K562 (cell line): ENCODE results near the gene STK16. TPM values are rescaled to one million over a fixed set of nuclear protein-coding genes. Genes with fewer than 3 reads are reported as not detected.
A peak's percentile ranks its signal among the peaks of the same experiment; 100 is the strongest.

Experiments used
- ATAC-seq: fragments of 200-7000 bp; cut with Tn5 transposase; 3 replicates; pipeline ENCODE4 v1.9.1; 2020; ENCODE audit warnings: moderate library complexity
- BruUV-seq: library from RNA; stranded (reverse); fragments of 400-500 nt; replicated peaks from 2 replicates; lab custom pipeline; 2021; lab: Mats Ljungman, UMichigan
- CTCF ChIA-PET: fragments of 300-600 bp; formaldehyde crosslinking; extraction: SDS; loops from one replicate; lab custom pipeline; 2021; ENCODE audit warnings: low intra/inter-chr PET ratio; lab: Yijun Ruan, JAX
- POLR2A ChIA-PET: fragments of 300-600, 350-650 bp; sonication (Branson Sonifier 250); formaldehyde crosslinking; extraction: SDS; loops from one replicate; lab custom pipeline; 2021; ENCODE audit warnings: antibody characterized with exemption, inconsistent platforms; lab: Yijun Ruan, JAX
- DNase-seq, 4 experiments: peaks; one replicate each; pipeline versions ENCODE4 v3.0.0 to v3.0.0-alpha.2; 2011 to 2018; ENCODE audit warnings: low spot score in 3 of 4, mixed read lengths in 3 of 4; ENCODE audit errors: extremely low read depth in 1 of 4
- FAIRE-seq: peaks from 2 replicates; lab custom pipeline; 2011; peaks lifted over from hg19 to GRCh38; lab: Jason Lieb, UNC
- H2AFZ ChIP-seq: 2 replicates; pipeline ENCODE4 v1.6.0; 2011; ENCODE audit warnings: low read depth, low read length, control low read depth, inconsistent platforms
- H3K27ac ChIP-seq: fragments of 200-600 bp; 3 replicates; pipeline ENCODE4 v1.8.0; 2011; ENCODE audit warnings: low read depth, mild to moderate bottlenecking, control low read depth, inconsistent platforms, low read length, moderate library complexity, mixed read lengths; ENCODE audit errors: extremely low read depth
- H3K27me3 ChIP-seq, 2 experiments: fragments of 300-600 bp in 1 of 2; 2 replicates in 1 of 2; 3 replicates in 1 of 2; pipeline versions ENCODE4 v1.6.0 to v1.8.0; 2011; ENCODE audit warnings: inconsistent platforms in 2 of 2, low read length in 2 of 2, mild to moderate bottlenecking in 1 of 2, mixed read lengths in 1 of 2, moderate library complexity in 1 of 2; ENCODE audit not compliant: control insufficient read depth in 2 of 2, insufficient read depth in 2 of 2
- H3K36me3 ChIP-seq: fragments of 300-600 bp; 3 replicates; pipeline ENCODE4 v1.8.0; 2011; ENCODE audit warnings: mild to moderate bottlenecking, low read length, inconsistent platforms; ENCODE audit not compliant: control insufficient read depth, insufficient read depth
- H3K4me1 ChIP-seq, 2 experiments: fragments of 200-600 bp in 1 of 2; replicated peaks in 1 of 2; 2 replicates in 1 of 2; 3 replicates in 1 of 2; pipeline versions ENCODE4 v1.5.1 to v1.8.0; 2011; ENCODE audit warnings: inconsistent platforms in 2 of 2, low read length in 2 of 2, mild to moderate bottlenecking in 1 of 2, mixed read lengths in 1 of 2, moderate library complexity in 1 of 2; ENCODE audit not compliant: control insufficient read depth in 2 of 2, insufficient read depth in 2 of 2
- H3K4me2 ChIP-seq: 2 replicates; pipeline ENCODE4 v1.6.1; 2011; ENCODE audit warnings: low read length, control low read depth, inconsistent platforms, mixed read lengths; ENCODE audit not compliant: insufficient read depth
- H3K4me3 ChIP-seq: fragments of 200-600 bp; sonication (generic), shearing (Covaris generic); 2 replicates; pipeline ENCODE4 v1.5.1; 2016; ENCODE audit warnings: control low read depth, inconsistent platforms
- H3K79me2 ChIP-seq: fragments of 200-600 bp; 3 replicates; pipeline ENCODE4 v1.8.0; 2011; ENCODE audit warnings: low read length, inconsistent platforms; ENCODE audit not compliant: control insufficient read depth, insufficient read depth
- H3K9ac ChIP-seq, 2 experiments: 2 replicates each; pipeline versions ENCODE4 v1.6.0 to v1.6.1; 2011; ENCODE audit warnings: low read depth in 2 of 2, low read length in 2 of 2, control low read depth in 1 of 2, inconsistent platforms in 1 of 2, mild to moderate bottlenecking in 1 of 2, mixed read lengths in 1 of 2; ENCODE audit not compliant: insufficient read depth in 1 of 2
- H3K9me1 ChIP-seq: one replicate; pipeline ENCODE4 v1.6.0; 2011; ENCODE audit warnings: inconsistent platforms, mild to moderate bottlenecking, low read length, moderate library complexity; ENCODE audit not compliant: control insufficient read depth, insufficient read depth
- H3K9me3 ChIP-seq: replicated peaks from 2 replicates; pipeline ENCODE4 v1.5.1; 2011; ENCODE audit warnings: low read depth, low read length, inconsistent platforms; ENCODE audit not compliant: control insufficient read depth, insufficient read depth
- H4K20me1 ChIP-seq: replicated peaks from 2 replicates; pipeline ENCODE4 v1.6.1; 2011; ENCODE audit warnings: low read length, inconsistent platforms, mixed read lengths; ENCODE audit not compliant: control insufficient read depth, insufficient read depth
- CCAR2 ChIP-seq: fragments of 200-400 bp; formaldehyde crosslinking; IDR thresholded peaks from 2 replicates; pipeline ENCODE4 v1.6.1; 2017; ENCODE audit warnings: mild to moderate bottlenecking, low read depth, low read length
- FOXA1 ChIP-seq: fragments of 450-650 bp; IDR thresholded peaks from 2 replicates; pipeline ENCODE4 v1.6.1; 2016; ENCODE audit warnings: mild to moderate bottlenecking, borderline replicate concordance
- PHF8 ChIP-seq: fragments of 200-600 bp; sonication (generic); IDR thresholded peaks from 2 replicates; pipeline ENCODE4 v1.6.1; 2012; ENCODE audit warnings: mixed run types, mild to moderate bottlenecking, inconsistent platforms, low read length, moderate library complexity, borderline replicate concordance
- PTBP1 ChIP-seq: fragments of 200-400 bp; formaldehyde crosslinking; IDR thresholded peaks from 2 replicates; pipeline ENCODE4 v1.6.1; 2017; ENCODE audit warnings: low read depth, low read length
- RFX7 ChIP-seq: fragments of 250-450 bp; sonication (Bioruptor Pico); IDR thresholded peaks from 2 replicates; pipeline ENCODE4 v1.5.1; 2021; ENCODE audit warnings: mild to moderate bottlenecking
- SPI1 ChIP-seq: IDR thresholded peaks from 2 replicates; pipeline ENCODE4 v1.6.1; 2011; ENCODE audit warnings: low read depth, low read length, control low read depth, borderline replicate concordance
- SRSF7 ChIP-seq: fragments of 200-400 bp; formaldehyde crosslinking; optimal IDR thresholded peaks from 2 replicates; pipeline ENCODE3; 2017; ENCODE audit warnings: mild to moderate bottlenecking, low read depth, low read length
- TGIF2 ChIP-seq: sonication (generic); formaldehyde crosslinking; IDR thresholded peaks from 2 replicates; pipeline ENCODE4 v1.8.1; 2022; ENCODE audit warnings: mild to moderate bottlenecking, missing genetic modification reagents, moderate library complexity
- XRCC4 ChIP-seq: IDR thresholded peaks from one replicate; pipeline ENCODE4 v1.6.1; 2011; ENCODE audit not compliant: insufficient read depth, insufficient read length; ENCODE audit errors: extremely low read depth
- ZNF263 ChIP-seq: sonication (generic); formaldehyde crosslinking; IDR thresholded peaks from 2 replicates; pipeline ENCODE4 v1.8.0; 2022; ENCODE audit warnings: mild to moderate bottlenecking, missing genetic modification reagents, borderline replicate concordance
- ZNF830 ChIP-seq: fragments of 250-450 bp; sonication (Bioruptor Pico); IDR thresholded peaks from 2 replicates; pipeline ENCODE4 v1.5.0; 2021; ENCODE audit warnings: mild to moderate bottlenecking
- WGBS: fragments of 100-300 bp; shearing (Covaris generic); methylation state at CpG from one replicate; pipeline ENCODE4 v1.1.6; 2016; ENCODE audit warnings: low coverage, mixed read lengths; ENCODE audit not compliant: insufficient coverage; ENCODE audit errors: missing lambda C conversion rate; 5-methylcytosine and 5-hydroxymethylcytosine counted together
- in situ Hi-C: fragments of 300-500 bp; cut with MboI; formaldehyde crosslinking; loops from 4 replicates; pipeline ENCODE4 v1.15.0; 2018; ENCODE audit warnings: inconsistent platforms, mixed read lengths
- intact Hi-C: fragments of 100-400 bp; cut with micrococcal nuclease; formaldehyde crosslinking; loops from 2 replicates; pipeline ENCODE4 v1.14.2; 2022
- polyA plus RNA-seq, 8 experiments: library from polyadenylated mRNA; depleted of rRNA in 4 of 8; stranded (reverse) in 5 of 8; unstranded in 3 of 8; fragments of >200 nt; fragmentation: Nextera tagmentation in 2 of 8; fragmentation: Illumina TruSeq in 1 of 8; extraction: Ambion mirVana in 2 of 8; extraction: Trizol in 1 of 8; gene quantifications; 2 replicates each; pipeline versions ENCODE4 v1.2.1 to v1.2.3, GENCODE V29; 2011 to 2014; ENCODE audit warnings: inconsistent platforms in 1 of 8, missing spikeins in 1 of 8
- total RNA-seq, 7 experiments: library from RNA; depleted of rRNA in 6 of 7; stranded (reverse); fragments of >200 nt in 6 of 7; fragmentation: Illumina TruSeq in 2 of 7; extraction: Trizol in 2 of 7; gene quantifications; 2 replicates each; pipeline versions ENCODE4 v1.2.1 to v1.2.3, GENCODE V29; 2011 to 2021; ENCODE audit warnings: low replicate concordance in 1 of 7
- TF ChIP-seq, protein P1 (sequence below): sonication (generic); formaldehyde crosslinking; IDR thresholded peaks from 2 replicates; pipeline ENCODE4 v1.9.0; 2022; ENCODE audit warnings: mild to moderate bottlenecking, missing genetic modification reagents
- TF ChIP-seq, protein P2 (sequence below): fragments of 250-450 bp; sonication (Bioruptor Pico); IDR thresholded peaks from 2 replicates; pipeline ENCODE4 v1.5.0; 2021

The STK16 gene
- total and polyA plus RNA-seq, 9 of the 15 experiments (the other 6 are each of a cell fraction or from before 2014, with no cell fraction given): 5.4 to 36.2 (median 17.8) TPM

DNA sequence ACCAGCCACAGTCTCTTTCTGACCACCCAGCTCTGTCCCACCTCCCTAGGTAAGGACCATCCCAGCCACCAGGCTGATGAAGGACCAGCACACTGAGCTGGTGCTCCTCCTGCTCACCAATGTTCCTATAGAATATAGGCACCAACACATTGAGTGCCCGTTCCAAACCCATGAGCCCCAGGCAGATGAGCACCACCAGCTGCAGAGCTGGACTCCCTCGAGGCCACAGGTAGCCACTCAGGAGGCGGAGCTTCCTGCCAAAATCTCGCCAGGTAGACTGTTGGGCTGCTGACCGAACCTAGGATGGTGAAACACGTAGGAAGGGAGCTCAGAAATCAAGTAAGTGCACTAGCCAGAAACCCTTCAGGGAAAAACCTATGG, 28.8 kb upstream of the STK16 start:
- no peaks in the 10 kb centered on the region for H3K9me1 ChIP-seq
- FAIRE-seq (no peak), DNase-seq (no peak), ATAC-seq (no peak)
- POLR2A ChIA-PET: interaction anchor here (0.8 to 1.6 kb wide), 3 partner anchors 8 to 11 kb away, joined by 3 to 6 read pairs (median 4); no protein-coding TSS in a partner anchor
- H3K4me2 ChIP-seq: no peak overlapping the region
- in situ Hi-C loops (no loop called here), intact Hi-C loops (no loop called here)
- H3K36me3 ChIP-seq: peaks cover 70% of the 10 kb centered on the region
- 0 out of 2 replicates have a peak, but pooled peaks cover 2% of the 10 kb centered on the region for H4K20me1 ChIP-seq
- no peaks in the 10 kb centered on the region for H3K27me3 ChIP-seq
- no peak overlapping the region; the same call in 2 of the 3 replicates for H3K27ac ChIP-seq
- H3K9me3 ChIP-seq: no peaks in the 10 kb centered on the region
- CTCF ChIA-PET: no interaction called here
- TF ChIP-seq, protein P1, sequence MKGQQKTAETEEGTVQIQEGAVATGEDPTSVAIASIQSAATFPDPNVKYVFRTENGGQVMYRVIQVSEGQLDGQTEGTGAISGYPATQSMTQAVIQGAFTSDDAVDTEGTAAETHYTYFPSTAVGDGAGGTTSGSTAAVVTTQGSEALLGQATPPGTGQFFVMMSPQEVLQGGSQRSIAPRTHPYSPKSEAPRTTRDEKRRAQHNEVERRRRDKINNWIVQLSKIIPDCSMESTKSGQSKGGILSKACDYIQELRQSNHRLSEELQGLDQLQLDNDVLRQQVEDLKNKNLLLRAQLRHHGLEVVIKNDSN: no peak
- TF ChIP-seq PTBP1 (no peak), FOXA1 (no peak), SRSF7 (no peak), PHF8 (no peak), SPI1 (no peak), TGIF2 (CRISPR knock-in tag) (no peak), CCAR2 (no peak), ZNF830 (CRISPR knock-in tag) (no peak), XRCC4 (no peak), RFX7 (no peak), ZNF263 (CRISPR knock-in tag) (no peak)
- TF ChIP-seq, protein P2, sequence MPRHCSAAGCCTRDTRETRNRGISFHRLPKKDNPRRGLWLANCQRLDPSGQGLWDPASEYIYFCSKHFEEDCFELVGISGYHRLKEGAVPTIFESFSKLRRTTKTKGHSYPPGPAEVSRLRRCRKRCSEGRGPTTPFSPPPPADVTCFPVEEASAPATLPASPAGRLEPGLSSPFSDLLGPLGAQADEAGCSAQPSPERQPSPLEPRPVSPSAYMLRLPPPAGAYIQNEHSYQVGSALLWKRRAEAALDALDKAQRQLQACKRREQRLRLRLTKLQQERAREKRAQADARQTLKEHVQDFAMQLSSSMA: no peak
- BruUV-seq: no TSS peak
- peaks cover 13 to 50% of the 10 kb centered on the region in 2 experiments; a peak in 4 of 5 replicates for H3K4me1 ChIP-seq
- H3K9ac ChIP-seq: peak overlapping the region; percentile 20 to 55; a peak in 1 of 4 replicates
- H3K4me3 ChIP-seq: no peak overlapping the region
- H2AFZ ChIP-seq: no peak overlapping the region
- WGBS: 91% methylated on average over 6 of the region's 6 CpGs
- peaks cover 27% of the 10 kb centered on the region for H3K79me2 ChIP-seq
